ENCODE measurements around the gene IRF4. TPM values are rescaled to one million over a fixed set of nuclear protein-coding genes. Genes with fewer than 3 reads are reported as not detected.
"Not testable (repeated sequence)": the region's sequence is repeated elsewhere in the genome, so short reads cannot be mapped to it uniquely, and the experiment has no call there.

Gene IRF4
- polyA plus RNA-seq, 3 donors = 0.11 to 0.30 (median 0.24) TPM

DNA sequence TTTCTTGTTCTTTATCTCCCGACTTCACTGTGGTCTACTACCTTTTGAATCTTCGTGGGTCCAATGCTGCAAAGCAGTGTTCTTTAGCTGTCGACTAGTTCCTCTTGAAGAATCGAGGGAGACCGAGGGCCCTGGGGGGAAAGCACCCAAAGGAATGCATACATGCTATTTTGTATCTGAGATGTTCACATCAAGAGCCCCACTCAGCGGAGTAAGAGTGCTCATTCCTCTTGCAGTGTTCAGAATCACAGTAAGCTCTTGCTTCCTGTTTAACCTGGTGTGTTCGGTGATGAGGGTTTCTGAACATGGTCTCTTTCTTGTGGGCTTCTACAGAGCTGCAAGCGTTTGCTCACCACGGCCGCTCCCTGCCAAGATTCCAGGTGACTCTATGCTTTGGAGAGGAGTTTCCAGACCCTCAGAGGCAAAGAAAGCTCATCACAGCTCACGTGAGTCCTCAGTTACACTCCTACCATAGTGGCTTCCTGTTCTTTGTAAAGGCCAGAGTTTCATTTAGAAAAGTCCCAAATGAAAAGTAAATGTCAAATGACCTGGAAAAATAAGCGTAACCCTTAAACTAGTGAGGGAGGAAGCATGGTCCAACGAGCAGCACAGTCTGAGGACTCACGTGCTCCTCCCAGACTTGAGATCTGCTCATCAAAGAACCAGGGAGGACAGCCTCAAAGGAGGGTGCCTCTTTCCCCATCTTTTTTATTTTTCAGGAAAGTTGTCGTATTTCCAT is 13.3 kb downstream of the IRF4 start:
- DNase-seq (ENCODE audit: extremely low read depth in 1 of 11, low read depth in 9 of 11, low spot score in 4 of 11) = no peak

- DNase-seq (ENCODE audit: extremely low read depth in 1 of 11, low read depth in 9 of 11, low spot score in 4 of 11) = no peak
Measured at GRCh38 chr6:408148-408547, 16.6 kb downstream of the IRF4 start.

- DNase-seq (ENCODE audit: extremely low read depth in 1 of 11, low read depth in 9 of 11, low spot score in 4 of 11) = no peak
Measured at GRCh38 chr6:408599-409102, 17.1 kb downstream of the IRF4 start.

DNA sequence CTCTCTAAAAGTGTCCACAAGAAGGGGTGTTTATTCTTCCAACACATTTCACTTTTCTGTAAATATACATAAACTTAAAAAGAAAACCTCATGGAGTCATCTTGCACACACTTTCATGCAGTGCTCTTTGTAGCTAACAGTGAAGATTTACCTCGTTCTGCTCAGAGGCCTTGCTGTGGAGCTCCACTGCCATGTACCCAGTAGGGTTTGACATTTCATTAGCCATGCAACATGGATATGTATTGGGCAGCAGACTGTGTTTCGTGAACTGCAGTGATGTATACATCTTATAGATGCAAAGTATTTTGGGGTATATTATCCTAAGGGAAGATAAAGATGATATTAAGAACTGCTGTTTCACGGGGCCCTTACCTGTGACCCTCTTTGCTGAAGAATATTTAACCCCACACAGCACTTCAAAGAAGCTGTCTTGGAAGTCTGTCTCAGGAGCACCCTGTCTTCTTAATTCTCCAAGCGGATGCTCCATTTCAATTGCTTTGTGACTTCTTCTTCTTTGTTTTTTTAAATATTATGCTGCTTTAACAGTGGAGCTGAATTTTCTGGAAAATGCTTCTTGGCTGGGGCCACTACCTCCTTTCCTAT is 17.9 kb downstream of the IRF4 start:
- no peak for DNase-seq (ENCODE audit: extremely low read depth in 1 of 11, low read depth in 9 of 11, low spot score in 4 of 11)

GRCh38 chr6:410555-411395 is 19.2 kb downstream of the IRF4 start:
- DNase-seq (ENCODE audit: extremely low read depth in 1 of 11, low read depth in 9 of 11, low spot score in 4 of 11) = no peak

DNA sequence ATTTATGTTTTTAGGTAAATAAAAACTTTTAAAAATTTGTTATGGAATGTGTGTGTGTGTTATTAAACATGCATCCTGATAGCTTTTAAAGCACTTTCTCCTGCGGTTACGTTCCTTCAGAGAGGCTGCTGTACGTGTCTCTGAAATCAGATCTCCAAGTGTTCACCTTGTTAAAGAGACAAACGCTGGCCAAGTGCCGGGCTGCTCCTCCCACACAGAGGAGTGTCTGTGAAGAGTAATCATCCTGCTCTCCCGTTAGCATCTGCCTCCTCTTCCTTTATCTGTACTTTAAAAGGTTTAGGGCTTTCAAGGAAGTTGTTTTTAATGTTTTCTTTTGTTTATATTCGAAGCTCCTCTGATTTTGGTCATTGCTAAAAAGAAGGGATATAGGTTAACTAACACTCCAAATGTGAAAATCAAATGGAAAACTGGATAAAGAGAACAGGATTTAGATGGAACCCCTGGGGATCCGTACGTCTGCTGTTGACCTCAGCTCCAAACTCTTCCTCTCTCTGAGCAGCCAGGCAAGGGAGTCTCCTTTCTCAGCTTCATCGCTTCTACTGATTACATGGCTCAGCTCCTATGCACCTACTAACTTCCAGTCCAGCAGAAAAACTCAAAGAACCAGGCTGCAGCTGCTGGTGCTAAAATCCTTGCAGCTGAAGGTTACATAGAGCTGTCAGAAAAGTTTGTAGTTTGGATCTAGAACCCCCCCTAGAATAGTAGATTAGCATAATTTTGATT is 20.0 kb downstream of the IRF4 start:
- DNase-seq (ENCODE audit: extremely low read depth in 1 of 11, low read depth in 9 of 11, low spot score in 4 of 11) = no peak

GRCh38 chr6:412146-412886 is 20.8 kb downstream of the IRF4 start:
- no peak for DNase-seq (ENCODE audit: extremely low read depth in 1 of 11, low read depth in 9 of 11, low spot score in 4 of 11)

DNA sequence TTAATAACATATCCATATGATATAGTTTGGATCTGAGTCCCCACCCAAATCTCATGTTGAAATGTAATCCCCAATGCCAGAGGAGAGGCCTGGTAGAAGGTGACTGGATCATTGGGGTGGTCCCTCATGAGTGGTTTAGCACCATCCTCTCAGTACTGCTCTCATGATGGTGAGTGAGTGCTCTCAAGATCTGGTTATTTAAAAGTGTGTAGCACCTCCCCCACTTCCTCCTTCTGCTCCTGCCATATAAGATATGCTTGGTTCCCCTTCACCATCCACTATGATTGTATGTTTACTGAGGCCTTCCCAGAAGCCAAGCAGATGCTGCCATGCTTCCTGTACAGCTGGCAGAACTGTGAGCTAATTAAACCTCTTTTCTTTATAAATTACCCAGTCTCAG is 22.9 kb downstream of the IRF4 start:
- no peak for DNase-seq (ENCODE audit: extremely low read depth in 1 of 11, low read depth in 9 of 11, low spot score in 4 of 11)

DNA sequence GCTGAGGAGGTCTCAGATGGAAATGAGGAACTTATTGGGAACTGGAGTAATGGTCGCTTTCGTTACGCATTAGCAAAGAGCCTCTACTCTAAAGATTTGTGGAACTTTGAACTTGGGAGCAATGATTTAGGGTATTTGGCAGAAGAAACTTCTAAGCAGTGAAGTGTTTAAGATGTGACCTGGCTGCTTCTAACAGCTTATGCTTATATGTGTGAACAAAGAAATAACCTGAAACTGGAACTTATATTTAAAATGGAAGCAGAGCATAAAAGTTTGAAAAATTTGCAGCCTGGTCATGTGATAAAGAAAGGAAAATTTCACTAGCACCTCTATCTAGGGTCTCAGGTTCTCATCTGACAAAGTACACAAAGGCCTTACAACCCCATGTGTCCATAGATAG is 23.5 kb downstream of the IRF4 start:
- DNase-seq (ENCODE audit: extremely low read depth in 1 of 11, low read depth in 9 of 11, low spot score in 4 of 11) = no peak

DNA sequence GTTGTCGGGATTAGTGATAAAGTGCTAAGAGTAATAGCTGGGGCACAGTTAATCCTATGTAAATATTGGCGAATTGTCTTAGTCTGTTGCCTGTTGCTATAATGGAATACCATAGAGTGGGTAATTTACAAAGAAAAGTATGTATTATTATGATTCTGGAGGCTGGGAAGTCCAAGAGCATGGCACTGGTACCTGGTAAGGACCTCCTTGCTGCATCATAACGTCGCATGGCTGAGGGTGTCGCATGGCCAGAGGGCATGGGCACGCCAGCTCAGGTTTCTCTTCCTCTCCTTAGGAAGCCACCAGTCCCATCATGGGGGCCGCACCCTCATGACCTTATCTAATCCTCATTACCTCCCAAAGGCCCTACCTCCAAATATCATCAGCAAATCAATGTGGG is 29.7 kb downstream of the IRF4 start:
- no peak for DNase-seq (ENCODE audit: extremely low read depth in 1 of 11, low read depth in 9 of 11, low spot score in 4 of 11)

- DNase-seq (ENCODE audit: extremely low read depth in 1 of 11, low read depth in 9 of 11, low spot score in 4 of 11) = peak in 2 of 11 donors; percentile 12 to 28
Measured at GRCh38 chr6:422433-423054, 31.0 kb downstream of the IRF4 start.

GRCh38 chr6:423055-423798 is 31.7 kb downstream of the IRF4 start:
- no peak for DNase-seq (ENCODE audit: extremely low read depth in 1 of 11, low read depth in 9 of 11, low spot score in 4 of 11)

GRCh38 chr6:423799-424345 is 32.3 kb downstream of the IRF4 start:
- DNase-seq (ENCODE audit: extremely low read depth in 1 of 11, low read depth in 9 of 11, low spot score in 4 of 11) = no peak

DNA sequence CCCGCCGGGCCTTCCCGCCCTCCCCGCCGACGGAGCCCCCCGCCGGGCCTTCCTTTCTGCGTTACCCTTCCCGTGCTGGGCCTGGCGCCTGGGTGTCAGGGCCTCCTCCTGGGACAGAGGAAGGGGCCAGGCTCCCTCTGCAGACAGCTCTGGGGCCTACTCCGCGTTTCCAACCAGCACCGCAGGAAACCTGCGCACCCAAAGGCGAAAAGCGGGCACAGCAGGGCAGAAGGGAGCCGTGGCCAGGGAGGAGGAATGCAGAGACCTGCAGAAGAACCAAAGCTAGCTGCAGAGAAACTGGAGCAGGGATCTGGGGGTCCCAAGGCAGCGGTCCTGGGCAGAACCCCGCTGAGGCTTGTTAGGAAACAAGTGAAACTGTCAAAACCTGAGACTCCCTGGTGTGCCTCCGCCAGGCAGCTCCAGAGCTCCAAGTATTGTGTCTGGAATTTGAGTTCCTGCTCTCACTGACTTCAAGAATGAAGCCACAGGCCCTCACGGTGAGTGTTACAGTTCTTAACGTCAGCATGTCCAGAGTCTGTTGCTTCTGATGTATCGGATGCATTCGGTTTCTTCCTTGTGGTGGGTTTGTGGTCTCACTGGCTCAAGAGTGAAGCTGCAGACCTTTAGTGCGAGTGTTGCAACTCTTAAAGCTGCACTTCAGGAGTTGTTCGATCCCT is 33.3 kb downstream of the IRF4 start:
- DNase-seq (ENCODE audit: extremely low read depth in 1 of 11, low read depth in 9 of 11, low spot score in 4 of 11) = no peak

DNA sequence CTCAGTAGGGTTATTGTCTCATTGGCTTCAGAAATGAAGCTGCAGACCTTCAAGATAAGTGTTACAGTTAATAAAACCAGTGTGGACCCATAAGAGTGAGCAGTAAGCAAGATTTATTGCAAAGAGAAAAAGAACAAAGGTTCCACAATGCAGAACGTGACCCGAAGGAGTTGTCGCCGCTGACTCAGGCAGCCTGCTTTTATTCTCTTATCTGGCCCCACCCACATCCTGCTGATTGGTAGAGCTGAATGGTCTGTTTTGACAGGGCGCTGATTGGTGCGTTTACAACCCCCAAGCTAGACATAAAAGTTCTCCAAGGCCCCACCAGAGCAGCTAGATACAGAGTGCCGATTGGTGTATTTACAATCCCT is 33.9 kb downstream of the IRF4 start:
- not testable (repeated sequence) for DNase-seq (ENCODE audit: extremely low read depth in 1 of 11, low read depth in 9 of 11, low spot score in 4 of 11)

DNA sequence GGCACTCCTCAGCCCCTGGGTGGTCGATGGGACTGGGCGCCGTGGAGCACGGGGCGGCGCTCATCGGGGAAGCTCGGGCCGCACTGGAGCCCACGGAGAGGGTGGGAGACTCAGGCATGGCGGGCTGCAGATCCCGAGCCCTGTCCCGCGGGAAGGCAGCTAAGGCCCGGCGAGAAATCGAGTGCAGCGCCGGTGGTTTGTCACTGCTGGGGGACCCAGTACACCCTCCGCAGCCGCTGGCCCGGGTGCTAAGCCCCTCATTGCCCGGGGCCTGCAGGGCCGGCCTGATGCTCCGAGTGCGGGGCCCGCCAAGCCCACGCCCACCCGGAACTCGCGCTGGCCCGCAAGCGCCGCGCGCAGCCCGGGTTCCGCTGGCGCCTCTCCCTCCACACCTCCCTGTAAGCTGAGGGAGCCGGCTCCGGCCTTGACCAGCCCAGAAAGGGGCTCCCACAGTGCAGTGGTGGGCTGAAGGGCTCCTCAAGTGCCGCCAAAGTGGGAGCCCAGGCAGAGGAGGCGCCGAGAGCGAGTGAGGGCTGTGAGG is 34.7 kb downstream of the IRF4 start:
- not testable (repeated sequence) for DNase-seq (ENCODE audit: extremely low read depth in 1 of 11, low read depth in 9 of 11, low spot score in 4 of 11)

All from renal cortex interstitium (tissue), 11 donors.